Hepatocyte (in vitro differentiated cells): ENCODE data around the gene NLRP8. TPM values are rescaled to one million over a fixed set of nuclear protein-coding genes. Genes with fewer than 3 reads are reported as not detected.

Experiments
- DNase-seq: peaks from one replicate; pipeline ENCODE4 v3.0.0-alpha.2; 2016; ENCODE audit warnings: low spot score
- H2AFZ ChIP-seq: fragments of 200-600 bp; sonication (generic); 2 replicates; pipeline ENCODE4 v1.6.0; 2016; ENCODE audit warnings: antibody characterized with exemption, mild to moderate bottlenecking
- H3K27ac ChIP-seq: fragments of 200-600 bp; sonication (generic); 2 replicates; pipeline ENCODE4 v1.5.1; 2016; ENCODE audit warnings: mild to moderate bottlenecking
- H3K27me3 ChIP-seq: fragments of 200-600 bp; sonication (generic); 2 replicates; pipeline ENCODE4 v1.6.1; 2016
- H3K36me3 ChIP-seq: fragments of 200-600 bp; sonication (generic); replicated peaks from 2 replicates; pipeline ENCODE4 v1.5.1; 2016; ENCODE audit warnings: low read depth; ENCODE audit not compliant: insufficient read depth
- H3K4me1 ChIP-seq: fragments of 200-600 bp; sonication (generic); 2 replicates; pipeline ENCODE4 v1.5.1; 2016; ENCODE audit warnings: mild to moderate bottlenecking, moderate library complexity; ENCODE audit not compliant: insufficient read depth
- H3K4me2 ChIP-seq: fragments of 200-600 bp; sonication (generic); 2 replicates; pipeline ENCODE4 v1.6.0; 2016
- H3K4me3 ChIP-seq: fragments of 200-600 bp; sonication (generic); 2 replicates; pipeline ENCODE4 v1.5.1; 2016; ENCODE audit warnings: mild to moderate bottlenecking
- H3K79me2 ChIP-seq: fragments of 200-600 bp; sonication (generic); 2 replicates; pipeline ENCODE4 v1.6.0; 2017; ENCODE audit warnings: mild to moderate bottlenecking
- H3K9me2 ChIP-seq: fragments of 200-600 bp; sonication (generic); replicated peaks from 2 replicates; pipeline ENCODE4 v1.6.0; 2017; ENCODE audit warnings: mild to moderate bottlenecking; ENCODE audit not compliant: insufficient read depth
- H3K9me3 ChIP-seq: fragments of 200-600 bp; sonication (generic); 2 replicates; pipeline ENCODE4 v1.5.1; 2016; ENCODE audit warnings: low read depth, mild to moderate bottlenecking
- H4K20me1 ChIP-seq: fragments of 200-600 bp; sonication (generic); 2 replicates; pipeline ENCODE4 v1.6.0; 2016; ENCODE audit warnings: mild to moderate bottlenecking; ENCODE audit not compliant: insufficient read depth, poor library complexity, severe bottlenecking
- CTCF ChIP-seq: fragments of 200-600 bp; sonication (generic); IDR thresholded peaks from 2 replicates; pipeline ENCODE4 v1.5.1; 2016; ENCODE audit warnings: antibody characterized with exemption, mild to moderate bottlenecking; ENCODE audit not compliant: poor library complexity
- EZH2 ChIP-seq: fragments of 200-600 bp; sonication (generic); IDR thresholded peaks from 2 replicates; pipeline ENCODE4 v1.6.1; 2016; ENCODE audit warnings: antibody characterized with exemption, mild to moderate bottlenecking, borderline replicate concordance
- EZH2phosphoT487 ChIP-seq: fragments of 200-600 bp; sonication (generic); IDR thresholded peaks from one replicate; pipeline ENCODE4 v1.6.1; 2018; ENCODE audit warnings: antibody characterized with exemption, mild to moderate bottlenecking, low read depth, moderate library complexity; ENCODE audit not compliant: unreplicated experiment, severe bottlenecking
- WGBS: methylation state at CpG from one replicate; pipeline ENCODE4 v1.1.6; 2016; ENCODE audit warnings: low lambda C conversion rate; ENCODE audit errors: missing lambda C conversion rate; 5-methylcytosine and 5-hydroxymethylcytosine counted together
- polyA plus RNA-seq: library from polyadenylated mRNA; unstranded; fragments of >200 nt; fragmentation: Nextera tagmentation; extraction: Ambion mirVana; gene quantifications from 2 replicates; pipeline ENCODE4 v1.2.1, GENCODE V29; 2016
- total RNA-seq: library from RNA; depleted of rRNA; stranded (reverse); fragments of >200 nt; gene quantifications from 2 replicates; pipeline ENCODE4 v1.2.3, GENCODE V29; 2014

Gene NLRP8
- total and polyA plus RNA-seq, 2 experiments from 2014 or later, result not detected

GRCh38 chr19:55956431-55956830 is 8.8 kb downstream of the NLRP8 start:
- Histone ChIP-seq H4K20me1 (no peaks in the 10 kb centered on the region), H3K9me2 (no peaks in the 10 kb centered on the region), H3K9me3 (no peaks in the 10 kb centered on the region), H3K4me1 (no peaks in the 10 kb centered on the region), H3K79me2 (no peaks in the 10 kb centered on the region), H3K27ac (no peak overlapping the region), H3K36me3 (no peaks in the 10 kb centered on the region), H3K4me3 (no peak overlapping the region), H3K27me3 (no peaks in the 10 kb centered on the region), H2AFZ (no peak overlapping the region), H3K4me2 (no peak overlapping the region)
- no peak for TF ChIP-seq EZH2
- no peak for TF ChIP-seq CTCF
- no peak for TF ChIP-seq EZH2phosphoT487
- 92% methylated on average over 7 of the region's 7 CpGs for WGBS
- DNase-seq, result no peak

- Histone ChIP-seq H3K4me2 (no peak overlapping the region), H3K9me2 (no peaks in the 10 kb centered on the region), H3K79me2 (no peaks in the 10 kb centered on the region), H3K4me3 (no peak overlapping the region), H3K4me1 (no peaks in the 10 kb centered on the region), H3K27ac (no peak overlapping the region), H2AFZ (no peak overlapping the region), H4K20me1 (no peaks in the 10 kb centered on the region), H3K9me3 (no peaks in the 10 kb centered on the region), H3K27me3 (no peaks in the 10 kb centered on the region), H3K36me3 (no peaks in the 10 kb centered on the region)
- 60% methylated on average over 4 of the region's 4 CpGs for WGBS
- no peak for DNase-seq
- no peak for TF ChIP-seq EZH2
- no peak for TF ChIP-seq CTCF
- TF ChIP-seq EZH2phosphoT487, result no peak
Measured at GRCh38 chr19:55958356-55958755, 10.7 kb downstream of the NLRP8 start.

GRCh38 chr19:55959996-55960675 is 12.5 kb downstream of the NLRP8 start:
- 75% methylated on average over 6 of the region's 6 CpGs for WGBS
- H3K9me3 ChIP-seq, result no peaks in the 10 kb centered on the region
- H3K4me3 ChIP-seq, result no peak overlapping the region
- H3K4me2 ChIP-seq, result no peak overlapping the region
- no peaks in the 10 kb centered on the region for H3K36me3 ChIP-seq
- H4K20me1 ChIP-seq, result no peaks in the 10 kb centered on the region
- no peaks in the 10 kb centered on the region for H3K4me1 ChIP-seq
- no peaks in the 10 kb centered on the region for H3K79me2 ChIP-seq
- DNase-seq, result no peak
- no peak overlapping the region for H2AFZ ChIP-seq
- H3K9me2 ChIP-seq, result no peaks in the 10 kb centered on the region
- no peak for TF ChIP-seq EZH2phosphoT487
- TF ChIP-seq CTCF, result no peak
- TF ChIP-seq EZH2, result no peak
- H3K27me3 ChIP-seq, result no peaks in the 10 kb centered on the region
- no peak overlapping the region for H3K27ac ChIP-seq

- H3K27ac ChIP-seq, result no peak overlapping the region
- no peaks in the 10 kb centered on the region for H3K27me3 ChIP-seq
- H3K79me2 ChIP-seq, result no peaks in the 10 kb centered on the region
- no peaks in the 10 kb centered on the region for H3K36me3 ChIP-seq
- H2AFZ ChIP-seq, result no peak overlapping the region
- H3K4me2 ChIP-seq, result no peak overlapping the region
- TF ChIP-seq EZH2, result no peak
- no peak for TF ChIP-seq CTCF
- TF ChIP-seq EZH2phosphoT487, result no peak
- no peak for DNase-seq
- no peaks in the 10 kb centered on the region for H3K9me3 ChIP-seq
- H3K4me3 ChIP-seq, result no peak overlapping the region
- H3K4me1 ChIP-seq, result no peaks in the 10 kb centered on the region
- H3K9me2 ChIP-seq, result no peaks in the 10 kb centered on the region
- 91% methylated on average over 10 of the region's 10 CpGs for WGBS
- H4K20me1 ChIP-seq, result no peaks in the 10 kb centered on the region
Measured at GRCh38 chr19:55962186-55962585, 14.6 kb downstream of the NLRP8 start.
